ENCODE data around the gene TM7SF3.
"Not testable (repeated sequence)": the region's sequence is repeated elsewhere in the genome, so short reads cannot be mapped to it uniquely, and the experiment has no call there.

TM7SF3 gene

GRCh38 chr12:27026257-27026656, 12.1 kb upstream of the TM7SF3 start:
- TF ChIP-seq CTCF (IDR thresholded peaks at IDR 0.05; ENCODE audit: low read depth, low read length) = no peak
- DNase-seq (ENCODE audit: extremely low read depth, low read depth) = no peak

GRCh38 chr12:27025116-27025515, 10.9 kb upstream of the TM7SF3 start:
- no peak for TF ChIP-seq CTCF (IDR thresholded peaks at IDR 0.05; ENCODE audit: low read depth, low read length)
- no peak for DNase-seq (ENCODE audit: extremely low read depth, low read depth)

GRCh38 chr12:27024291-27024690, 10.1 kb upstream of the TM7SF3 start:
- no peak for DNase-seq (ENCODE audit: extremely low read depth, low read depth)

GRCh38 chr12:27020761-27021160, 6.6 kb upstream of the TM7SF3 start:
- no peak for TF ChIP-seq CTCF (IDR thresholded peaks at IDR 0.05; ENCODE audit: low read depth, low read length)
- DNase-seq (ENCODE audit: extremely low read depth, low read depth) = no peak

More at GRCh38 chr12:27024291-27024690, 10.1 kb upstream of the TM7SF3 start:
- TF ChIP-seq CTCF (IDR thresholded peaks at IDR 0.05; ENCODE audit: low read depth, low read length) = no peak

GRCh38 chr12:27018037-27018436, 3.9 kb upstream of the TM7SF3 start:
- no peak for DNase-seq (ENCODE audit: extremely low read depth, low read depth)
- TF ChIP-seq CTCF (IDR thresholded peaks at IDR 0.05; ENCODE audit: low read depth, low read length) = no peak

GRCh38 chr12:27017163-27017823, 3.1 kb upstream of the TM7SF3 start:
- DNase-seq (ENCODE audit: extremely low read depth, low read depth) = not testable (repeated sequence)

- TF ChIP-seq CTCF (IDR thresholded peaks at IDR 0.05; ENCODE audit: low read depth, low read length) = peak; percentile 28
- DNase-seq (ENCODE audit: extremely low read depth, low read depth) = no peak
Measured at GRCh38 chr12:27015730-27016076, 1.5 kb upstream of the TM7SF3 start.
